HepG2 (cell line): ENCODE data around the gene CD40. TPM values are rescaled to one million over a fixed set of nuclear protein-coding genes. Genes with fewer than 3 reads are reported as not detected.

Experiments used
- ATAC-seq: fragments of 200-7000 bp; cut with Tn5 transposase; 3 replicates; pipeline ENCODE4 v1.9.1; 2020; ENCODE audit warnings: mild to moderate bottlenecking, moderate library complexity
- BruUV-seq: library from RNA; stranded (reverse); fragments of 400-500 nt; replicated peaks from 2 replicates; lab custom pipeline; 2021; lab: Mats Ljungman, UMichigan
- CTCF ChIA-PET: fragments of 300-600 bp; formaldehyde crosslinking; extraction: SDS; loops from one replicate; lab custom pipeline; 2021; ENCODE audit warnings: low total read pairs, inconsistent platforms, low intra/inter-chr PET ratio; lab: Yijun Ruan, JAX
- POLR2A ChIA-PET: fragments of 350-600 bp; sonication (Branson Sonifier 250); formaldehyde crosslinking; loops from one replicate; lab custom pipeline; 2020; ENCODE audit warnings: antibody characterized with exemption, inconsistent platforms; lab: Yijun Ruan, JAX
- DNase-seq: peaks from one replicate; pipeline ENCODE4 v3.0.0-alpha.2; 2015; ENCODE audit warnings: low spot score
- FAIRE-seq: peaks from 3 replicates; lab custom pipeline; 2011; peaks lifted over from hg19 to GRCh38; lab: Jason Lieb, UNC
- H2AFZ ChIP-seq: one replicate; pipeline ENCODE4 v1.6.1; 2011; ENCODE audit warnings: low read length, inconsistent platforms
- H3K27ac ChIP-seq: fragments of 300-600 bp; 3 replicates; pipeline ENCODE4 v1.8.0; 2011; ENCODE audit warnings: mixed run types, mild to moderate bottlenecking, mixed read lengths, low read length, inconsistent platforms; ENCODE audit not compliant: insufficient read depth; ENCODE audit errors: extremely low read length
- H3K27me3 ChIP-seq, 2 experiments: fragments of 200-600 bp in 1 of 2; 2 replicates in 1 of 2; 3 replicates in 1 of 2; pipeline versions ENCODE4 v1.6.0 to v1.8.0; 2011; ENCODE audit warnings: low read length in 2 of 2, mild to moderate bottlenecking in 2 of 2, moderate library complexity in 2 of 2, inconsistent platforms in 1 of 2; ENCODE audit not compliant: insufficient read depth in 2 of 2, control insufficient read depth in 1 of 2
- H3K36me3 ChIP-seq, 2 experiments: fragments of 200-600 bp in 1 of 2; replicated peaks in 1 of 2; 2 replicates in 1 of 2; 3 replicates in 1 of 2; pipeline versions ENCODE4 v1.5.1 to v1.8.0; 2011; ENCODE audit warnings: low read length in 2 of 2, inconsistent platforms in 1 of 2; ENCODE audit not compliant: insufficient read depth in 2 of 2, control insufficient read depth in 1 of 2
- H3K4me1 ChIP-seq: 2 replicates; pipeline ENCODE4 v1.5.1; 2012; ENCODE audit warnings: low read length, inconsistent platforms; ENCODE audit not compliant: insufficient read depth
- H3K4me2 ChIP-seq: 2 replicates; pipeline ENCODE4 v1.6.0; 2011; ENCODE audit warnings: low read depth, low read length, inconsistent platforms
- H3K4me3 ChIP-seq, 3 experiments: fragments of 200-600 bp in 1 of 3; sonication (generic), shearing (Covaris generic) in 1 of 3; replicated peaks in 1 of 3; 2 replicates each; pipeline ENCODE4 v1.5.1; 2011 to 2016; ENCODE audit warnings: low read length in 3 of 3, inconsistent platforms in 2 of 3, low read depth in 2 of 3, mild to moderate bottlenecking in 2 of 3, control low read depth in 1 of 3, mixed read lengths in 1 of 3; ENCODE audit not compliant: insufficient read depth in 1 of 3
- H3K79me2 ChIP-seq: one replicate; pipeline ENCODE4 v1.6.1; 2011; ENCODE audit warnings: low read length, inconsistent platforms; ENCODE audit not compliant: insufficient read depth
- H3K9ac ChIP-seq: 2 replicates; pipeline ENCODE4 v1.6.0; 2011; ENCODE audit warnings: mild to moderate bottlenecking, low read depth, low read length, inconsistent platforms; ENCODE audit not compliant: insufficient read depth
- H3K9me3 ChIP-seq: 2 replicates; pipeline ENCODE4 v1.5.1; 2012; ENCODE audit warnings: mild to moderate bottlenecking, low read length
- H4K20me1 ChIP-seq: 2 replicates; pipeline ENCODE4 v1.6.0; 2011; ENCODE audit warnings: inconsistent platforms, mild to moderate bottlenecking, low read length, moderate library complexity; ENCODE audit not compliant: insufficient read depth
- ATF7 ChIP-seq, 2 experiments: fragments of 450-650 bp in 1 of 2; sonication (generic) in 1 of 2; formaldehyde crosslinking in 1 of 2; IDR thresholded peaks; 2 replicates each; pipeline versions ENCODE4 v1.4.0 to v1.6.1; 2016 to 2020; ENCODE audit warnings: antibody characterized with exemption in 1 of 2, mild to moderate bottlenecking in 1 of 2, missing genetic modification reagents in 1 of 2
- CBX1 ChIP-seq: IDR thresholded peaks from one replicate; pipeline ENCODE4 v1.6.1; 2016; ENCODE audit warnings: antibody characterized with exemption, low read depth
- PAF1 ChIP-seq: IDR thresholded peaks from 2 replicates; pipeline ENCODE4 v1.6.1; 2016; ENCODE audit warnings: missing genetic modification reagents, missing compliant biosample characterization
- ZNF460 ChIP-seq: sonication (generic); formaldehyde crosslinking; IDR thresholded peaks from 2 replicates; pipeline ENCODE4 v1.5.1; 2020; ENCODE audit warnings: missing genetic modification reagents, mild to moderate bottlenecking, borderline replicate concordance
- ZNF720 ChIP-seq: sonication (generic); formaldehyde crosslinking; IDR thresholded peaks from 2 replicates; pipeline ENCODE4 v1.4.0; 2020; ENCODE audit warnings: missing genetic modification reagents
- ZSCAN29 ChIP-seq: sonication (generic); formaldehyde crosslinking; conservative IDR thresholded peaks from 2 replicates; pipeline ENCODE4 v1.4.0; 2020; ENCODE audit warnings: mild to moderate bottlenecking, missing genetic modification reagents
- ZSCAN9 ChIP-seq: IDR thresholded peaks from 2 replicates; pipeline ENCODE4 v1.6.1; 2016; ENCODE audit warnings: borderline replicate concordance
- ZZZ3 ChIP-seq: sonication (generic); formaldehyde crosslinking; IDR thresholded peaks from 2 replicates; pipeline ENCODE4 v1.4.0; 2020; ENCODE audit warnings: missing genetic modification reagents, mild to moderate bottlenecking, borderline replicate concordance
- WGBS: methylation state at CpG from one replicate; pipeline ENCODE4 v1.1.6; 2017; ENCODE audit warnings: low lambda C conversion rate; 5-methylcytosine and 5-hydroxymethylcytosine counted together
- in situ Hi-C: cut with HindIII; loops from 2 replicates; pipeline ENCODE4 v1.10.0; 2017; ENCODE audit warnings: low pct_unique_long_range_greater_than_20kb; ENCODE audit not compliant: extremely low pct_ligation_motif_present
- intact Hi-C: fragments of 100-400 bp; cut with micrococcal nuclease; formaldehyde crosslinking; loops from one replicate; pipeline ENCODE4 v1.10.0; 2022; ENCODE audit not compliant: unreplicated experiment
- polyA plus RNA-seq, 8 experiments: library from polyadenylated mRNA; depleted of rRNA in 3 of 8; stranded (reverse) in 7 of 8; unstranded in 1 of 8; fragments of >200 nt; fragmentation: Illumina TruSeq in 4 of 8; extraction: Trizol in 4 of 8; gene quantifications; 2 replicates each; pipeline versions ENCODE4 v1.2.1 to v1.2.3, GENCODE V29; 2011 to 2016; ENCODE audit warnings: low read depth in 4 of 8, missing spikeins in 1 of 8, mixed read lengths in 1 of 8; ENCODE audit not compliant: insufficient read depth in 1 of 8
- total RNA-seq, 5 experiments: library from RNA; depleted of rRNA; stranded (reverse); fragments of >200 nt; fragmentation: Illumina TruSeq; extraction: Trizol; gene quantifications; 2 replicates each; pipeline ENCODE4 v1.2.3, GENCODE V29; 2016; ENCODE audit warnings: low read depth in 1 of 5
- TF ChIP-seq, protein P1 (sequence below): sonication (generic); formaldehyde crosslinking; IDR thresholded peaks from 2 replicates; pipeline ENCODE4 v1.4.0; 2020; ENCODE audit warnings: missing genetic modification reagents, borderline replicate concordance

Gene CD40
- total and polyA plus RNA-seq, 2 of the 13 experiments (the other 11 are each of a cell fraction or from before 2014, with no cell fraction given) = 4.6 to 13.4 TPM

DNA sequence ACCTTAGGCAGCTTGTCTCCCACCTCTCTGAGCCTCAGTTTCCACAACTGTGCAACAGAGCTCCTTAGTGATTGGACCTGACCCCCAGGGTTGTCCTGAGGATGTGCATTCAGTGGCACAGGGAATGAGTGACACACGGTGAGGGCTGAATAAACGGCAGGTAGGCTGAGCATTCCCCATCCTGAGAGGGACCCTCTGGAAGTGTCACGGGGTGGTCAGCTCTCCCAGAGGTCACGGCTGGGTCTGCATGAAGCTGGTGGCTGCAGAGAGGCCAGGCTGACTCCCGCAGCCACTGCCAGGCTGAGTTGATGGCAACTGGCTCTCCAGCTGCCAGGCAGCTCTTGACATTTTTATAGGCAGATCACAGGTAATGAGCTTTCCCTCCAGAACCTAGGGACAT is 42.5 kb downstream of the CD40 start (continued):
- TF ChIP-seq ZNF720 (CRISPR knock-in tag) = no peak
- TF ChIP-seq CBX1 = no peak
- TF ChIP-seq ZSCAN9 = no peak

DNA sequence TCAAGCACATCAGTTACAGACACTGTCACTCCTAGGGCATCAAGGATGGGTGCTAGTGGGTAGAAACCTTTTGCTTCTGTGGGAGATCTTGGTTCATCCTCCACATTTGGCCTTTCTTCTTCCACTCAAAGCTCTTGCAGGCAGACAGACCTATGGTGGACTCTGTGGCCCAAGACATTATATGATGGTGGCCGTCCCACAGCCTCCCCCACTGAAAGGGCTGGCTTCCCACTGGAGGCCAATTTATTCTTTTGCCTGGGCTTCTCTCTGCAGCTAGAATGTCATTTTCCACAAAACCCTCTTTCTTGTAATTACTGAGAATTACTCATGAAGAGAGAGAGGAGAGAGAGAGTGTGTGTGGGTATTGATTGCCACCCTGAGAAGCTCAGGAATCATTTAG is 43.8 kb downstream of the CD40 start:
- Histone ChIP-seq H3K27me3 (peaks cover 6 to 50% of the 10 kb centered on the region in 2 experiments; a peak in 3 of 5 replicates), H3K27ac (no peak overlapping the region), H3K4me1 (no peaks in the 10 kb centered on the region), H3K9ac (no peak overlapping the region), H3K4me3 (no peak overlapping the region), H3K9me3 (no peaks in the 10 kb centered on the region), H3K36me3 (no peaks in the 10 kb centered on the region), H3K4me2 (no peak overlapping the region), H3K79me2 (no peaks in the 10 kb centered on the region), H2AFZ (no peak overlapping the region), H4K20me1 (no peaks in the 10 kb centered on the region; the same call in 1 of the 2 replicates)
- TF ChIP-seq ZZZ3 (CRISPR knock-in tag) (no peak), ZSCAN29 (CRISPR knock-in tag) (no peak), ZNF460 (CRISPR knock-in tag) (no peak), PAF1 (CRISPR knock-in tag) (no peak), ATF7 (IDR thresholded peaks at IDR 0.05) (no peak), ATF7 (CRISPR knock-in tag; IDR thresholded peaks at IDR 0.05) (no peak)
- TF ChIP-seq, protein P1, sequence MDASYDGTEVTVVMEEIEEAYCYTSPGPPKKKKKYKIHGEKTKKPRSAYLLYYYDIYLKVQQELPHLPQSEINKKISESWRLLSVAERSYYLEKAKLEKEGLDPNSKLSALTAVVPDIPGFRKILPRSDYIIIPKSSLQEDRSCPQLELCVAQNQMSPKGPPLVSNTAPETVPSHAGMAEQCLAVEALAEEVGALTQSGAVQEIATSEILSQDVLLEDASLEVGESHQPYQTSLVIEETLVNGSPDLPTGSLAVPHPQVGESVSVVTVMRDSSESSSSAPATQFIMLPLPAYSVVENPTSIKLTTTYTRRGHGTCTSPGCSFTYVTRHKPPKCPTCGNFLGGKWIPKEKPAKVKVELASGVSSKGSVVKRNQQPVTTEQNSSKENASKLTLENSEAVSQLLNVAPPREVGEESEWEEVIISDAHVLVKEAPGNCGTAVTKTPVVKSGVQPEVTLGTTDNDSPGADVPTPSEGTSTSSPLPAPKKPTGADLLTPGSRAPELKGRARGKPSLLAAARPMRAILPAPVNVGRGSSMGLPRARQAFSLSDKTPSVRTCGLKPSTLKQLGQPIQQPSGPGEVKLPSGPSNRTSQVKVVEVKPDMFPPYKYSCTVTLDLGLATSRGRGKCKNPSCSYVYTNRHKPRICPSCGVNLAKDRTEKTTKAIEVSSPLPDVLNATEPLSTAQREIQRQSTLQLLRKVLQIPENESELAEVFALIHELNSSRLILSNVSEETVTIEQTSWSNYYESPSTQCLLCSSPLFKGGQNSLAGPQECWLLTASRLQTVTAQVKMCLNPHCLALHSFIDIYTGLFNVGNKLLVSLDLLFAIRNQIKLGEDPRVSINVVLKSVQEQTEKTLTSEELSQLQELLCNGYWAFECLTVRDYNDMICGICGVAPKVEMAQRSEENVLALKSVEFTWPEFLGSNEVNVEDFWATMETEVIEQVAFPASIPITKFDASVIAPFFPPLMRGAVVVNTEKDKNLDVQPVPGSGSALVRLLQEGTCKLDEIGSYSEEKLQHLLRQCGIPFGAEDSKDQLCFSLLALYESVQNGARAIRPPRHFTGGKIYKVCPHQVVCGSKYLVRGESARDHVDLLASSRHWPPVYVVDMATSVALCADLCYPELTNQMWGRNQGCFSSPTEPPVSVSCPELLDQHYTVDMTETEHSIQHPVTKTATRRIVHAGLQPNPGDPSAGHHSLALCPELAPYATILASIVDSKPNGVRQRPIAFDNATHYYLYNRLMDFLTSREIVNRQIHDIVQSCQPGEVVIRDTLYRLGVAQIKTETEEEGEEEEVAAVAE (CRISPR knock-in tag) = no peak
- no TSS peak for BruUV-seq
- 0% methylated on average over 1 of the region's 1 CpG for WGBS
- FAIRE-seq (no peak), DNase-seq (no peak), ATAC-seq (no peak)
- intact Hi-C loops (no loop called here), in situ Hi-C loops (no loop called here)
- CTCF ChIA-PET = no interaction called here
- POLR2A ChIA-PET = no interaction called here
